ENCODE data around the gene SPATA9.

Gene SPATA9

DNA sequence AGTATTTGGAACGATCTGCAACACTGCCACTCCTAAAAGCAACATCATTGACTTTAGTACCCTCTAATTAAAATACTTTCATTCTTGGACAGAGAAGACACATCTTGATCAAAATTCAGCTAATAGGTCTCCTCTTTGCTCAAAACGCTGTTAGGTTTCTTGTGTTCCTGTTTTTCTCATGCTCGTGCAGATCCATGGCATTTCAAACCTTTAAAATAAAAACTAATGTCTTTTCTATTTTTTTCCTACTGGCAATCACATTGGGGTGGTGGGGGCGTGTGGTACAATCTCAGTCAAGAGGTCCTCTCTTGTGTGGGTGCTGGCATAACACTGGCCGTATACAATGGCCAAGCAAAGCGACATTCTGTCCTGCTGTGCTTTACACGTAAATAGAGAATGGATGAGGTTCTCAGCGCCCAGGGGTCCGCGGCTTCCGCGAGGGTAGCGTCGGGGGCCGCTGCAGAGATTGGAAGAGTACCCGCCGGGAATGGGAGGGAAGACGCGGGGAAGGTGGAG lies 63.2 kb downstream of the SPATA9 start:
- DNase-seq (ENCODE audit: low spot score): no peak

DNA sequence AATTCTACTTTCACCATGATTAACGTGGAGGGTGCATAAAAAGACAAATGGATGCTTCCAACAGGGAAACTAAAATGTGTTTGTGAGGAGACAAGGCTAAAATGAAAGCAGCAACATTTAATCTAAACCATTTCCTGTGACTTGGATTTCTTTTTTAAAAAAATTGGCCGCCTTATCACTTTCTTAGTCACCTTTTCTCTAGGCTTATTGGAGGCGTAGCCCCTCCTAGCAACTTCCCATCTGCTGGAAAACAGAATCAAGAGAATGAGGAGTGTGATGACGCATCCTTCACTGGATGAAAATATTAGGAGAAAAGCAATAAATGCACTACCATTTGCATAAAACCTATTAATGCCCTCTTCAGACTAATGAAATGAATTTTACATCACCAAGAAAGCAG lies 63.7 kb downstream of the SPATA9 start:
- no peak for DNase-seq (ENCODE audit: low spot score)

DNA sequence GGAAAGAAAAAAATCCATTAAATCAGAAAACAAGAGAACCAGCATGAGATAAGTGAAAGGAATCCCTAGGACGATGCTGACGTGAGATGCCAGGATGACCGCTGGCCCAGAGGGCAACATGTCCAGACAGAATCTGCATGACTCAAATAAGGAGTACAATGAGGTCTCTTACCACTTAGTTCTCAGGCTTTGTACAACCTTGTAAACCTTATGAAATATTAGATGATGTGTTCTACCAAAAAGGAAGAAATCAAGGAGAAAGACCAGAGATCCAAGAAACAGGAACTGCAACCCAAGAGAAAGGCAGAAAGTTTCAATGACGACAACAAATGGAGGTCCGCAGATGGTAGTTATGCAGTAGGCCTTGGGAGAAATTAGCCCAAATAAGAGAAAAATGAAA lies 65.7 kb downstream of the SPATA9 start:
- DNase-seq (ENCODE audit: low spot score): no peak

DNA sequence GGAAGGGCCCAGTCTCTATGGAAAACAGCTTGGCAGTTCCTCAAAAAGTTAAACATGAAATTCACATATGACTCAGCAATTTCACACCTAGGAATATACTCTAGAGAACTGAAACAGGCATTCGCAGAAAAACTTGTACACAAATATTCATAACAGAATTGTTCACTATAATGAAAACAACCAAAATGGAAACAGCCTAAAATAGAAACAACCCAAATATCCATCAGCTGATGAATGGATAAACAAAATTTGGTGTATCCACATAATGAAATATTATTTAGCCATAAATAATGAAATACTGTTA lies 67.7 kb downstream of the SPATA9 start:
- no peak for DNase-seq (ENCODE audit: low spot score)

DNA sequence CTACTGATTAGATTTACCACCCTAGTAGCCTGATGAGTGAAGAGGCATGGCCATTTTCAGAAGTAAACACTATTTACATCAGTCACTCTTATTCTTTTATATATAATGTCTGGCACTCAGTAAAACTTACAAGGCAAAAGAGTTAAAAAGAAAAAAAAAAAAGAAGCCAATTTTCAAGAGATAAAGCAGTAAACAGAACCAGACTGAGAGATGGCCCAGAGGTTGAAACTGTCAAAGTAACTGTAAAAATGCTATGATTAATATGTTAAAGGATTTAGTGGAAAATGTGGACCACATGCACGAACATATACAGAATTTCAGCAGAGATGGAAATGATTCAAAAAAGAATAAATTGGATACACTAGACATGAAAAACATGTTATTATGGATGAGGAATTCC lies 69.3 kb downstream of the SPATA9 start:
- no peak for DNase-seq (ENCODE audit: low spot score)

GRCh38 chr5:95611396-95611795 lies 71.4 kb downstream of the SPATA9 start:
- DNase-seq (ENCODE audit: low spot score): no peak

DNA sequence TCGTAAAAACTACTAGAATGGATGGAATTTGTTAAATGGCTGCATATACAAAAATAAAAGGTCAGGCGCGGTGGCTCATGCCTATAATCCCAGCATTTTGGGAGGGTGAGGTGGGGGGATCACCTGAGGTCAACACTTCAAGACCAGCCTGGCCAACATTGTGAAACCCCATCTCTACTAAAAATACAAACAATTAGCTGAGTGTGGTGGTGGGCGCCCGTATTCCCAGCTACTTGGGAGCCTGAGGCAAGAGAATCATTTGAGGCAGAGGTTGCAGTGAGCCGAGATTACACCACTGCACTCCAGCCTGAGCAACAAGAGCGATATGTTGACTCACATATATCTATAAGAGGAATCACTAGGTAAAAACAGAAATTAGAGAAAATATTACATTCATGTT lies 72.2 kb downstream of the SPATA9 start:
- no peak for DNase-seq (ENCODE audit: low spot score)

DNA sequence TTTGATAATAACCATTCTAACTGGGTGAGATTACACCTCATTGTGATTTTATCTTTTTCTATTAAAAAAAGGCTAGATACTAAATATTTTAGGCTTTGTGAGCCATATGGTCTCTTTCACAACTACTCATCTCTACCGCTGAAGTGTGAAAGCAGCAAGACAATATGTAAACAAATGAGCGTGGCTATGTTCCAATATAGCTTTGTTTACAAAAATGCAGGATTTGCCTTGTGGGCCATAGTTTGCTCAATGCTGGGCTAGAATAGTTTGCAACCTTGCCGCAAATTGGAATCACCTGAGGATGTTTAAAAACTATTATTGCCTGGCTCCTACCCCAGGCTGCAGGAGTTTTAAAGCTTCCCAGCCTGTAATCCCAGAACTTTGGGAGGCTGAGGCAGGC lies 73.1 kb downstream of the SPATA9 start:
- DNase-seq (ENCODE audit: low spot score): no peak
